Esophagus mucosa (tissue), 1 donor: ENCODE measurements around the gene NUTM2A. TPM values are rescaled to one million over a fixed set of nuclear protein-coding genes. Genes with fewer than 3 reads are reported as not detected.

Source experiments
- ATAC-seq: fragments of 200-7000 bp; cut with Tn5 transposase; one replicate; pipeline ENCODE4 v1.9.1; 2020
- total RNA-seq: library from RNA; stranded (reverse); gene quantifications from one replicate; pipeline ENCODE4 v1.2.4, GENCODE V29; 2023
- donor health status: DM: yes; HTN: yes; CAD: no.

The NUTM2A gene
- total RNA-seq, 1 donor from 2014 or later = 0.40 TPM

DNA sequence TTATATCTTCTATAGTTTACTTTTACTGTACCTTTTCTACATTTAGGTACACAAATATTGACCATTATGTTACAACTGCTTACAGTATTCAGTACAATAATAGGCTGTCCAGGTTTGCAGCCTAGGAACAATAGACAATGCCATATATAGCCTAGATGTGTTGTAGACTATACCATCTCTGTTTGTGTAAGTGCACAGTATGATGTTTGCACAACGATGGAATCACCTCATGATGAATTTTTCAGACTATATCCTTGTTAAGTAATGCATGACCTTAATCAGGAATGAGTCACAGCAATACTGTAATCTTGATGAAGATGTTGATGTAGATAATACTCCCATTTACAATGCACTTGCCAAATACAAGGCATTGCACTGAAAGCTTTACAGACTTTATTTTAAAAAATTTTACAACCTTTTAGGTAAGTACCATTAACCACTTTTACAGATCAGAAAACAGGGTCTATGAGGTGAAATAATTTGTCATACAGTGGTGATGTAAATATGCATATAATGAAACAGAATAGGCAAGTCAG is 23.6 kb downstream of the NUTM2A start:
- ATAC-seq = peak; percentile 96

GRCh38 chr10:87280749-87281392 is 55.6 kb downstream of the NUTM2A start:
- ATAC-seq = peak; percentile 47

Other genes starting within 250 kb of the NUTM2A start
- 29.4 TPM for gene FAM25A, start 205.2 kb upstream of the NUTM2A start, total RNA-seq
- gene GLUD1, start 130.6 kb upstream of the NUTM2A start, total RNA-seq = 88.5 TPM
- gene SHLD2, start 130.2 kb upstream of the NUTM2A start, total RNA-seq = 17.7 TPM
- gene NUTM2D, start 132.3 kb downstream of the NUTM2A start, total RNA-seq = 1.8 TPM